Measurements from ENCODE around the gene CUL1.

The CUL1 gene

DNA sequence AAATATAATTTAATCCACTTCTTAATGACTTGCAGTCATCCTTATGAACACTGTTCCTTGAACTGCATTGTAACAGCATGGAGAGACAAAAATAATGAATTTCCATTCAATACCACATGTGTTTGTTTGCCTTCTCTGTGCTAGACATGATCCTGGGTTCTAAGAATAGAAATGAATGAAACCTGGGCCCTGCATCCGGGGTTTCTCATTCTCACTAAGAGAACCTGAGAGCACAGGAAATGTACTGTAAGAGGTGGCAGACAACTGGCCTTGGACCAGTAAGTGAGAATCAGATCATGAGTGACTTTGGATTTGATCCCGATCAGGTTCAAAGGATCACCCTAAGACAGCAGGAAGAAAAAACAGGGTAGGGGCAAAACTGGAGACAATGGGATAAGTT, 37.2 kb upstream of the CUL1 start:
- no peaks in the 10 kb centered on the region for H3K79me1 ChIP-seq (ENCODE audit: low read length)
- H2AFZ ChIP-seq (ENCODE audit: insufficient read depth, low read length, poor library complexity) = no peak overlapping the region
- H2BK12ac ChIP-seq (ENCODE audit: low read length) = no peak overlapping the region
- no peak overlapping the region for H2AK5ac ChIP-seq (ENCODE audit: low read length)
- no peak overlapping the region for H4K91ac ChIP-seq (ENCODE audit: low read depth, low read length)
- H2BK5ac ChIP-seq (ENCODE audit: low read depth, low read length, poor library complexity) = no peak overlapping the region
- H3K36me3 ChIP-seq (ENCODE audit: control insufficient read depth in 1 of 2, insufficient read depth in 2 of 2, low read length in 2 of 2) = no peaks in the 10 kb centered on the region
- H2BK120ac ChIP-seq (ENCODE audit: insufficient read depth, low read length, poor library complexity) = no peak overlapping the region
- peaks cover 2% of the 10 kb centered on the region for H3K9me3 ChIP-seq (ENCODE audit: insufficient read depth, low read depth, low read length)
- H3K4me1 ChIP-seq (ENCODE audit: control insufficient read depth in 1 of 2, insufficient read depth in 2 of 2, low read length in 2 of 2) = no peaks in the 10 kb centered on the region
- H4K12ac ChIP-seq (ENCODE audit: low read depth, low read length) = no peak overlapping the region
- H3K23ac ChIP-seq (ENCODE audit: low read length) = no peak overlapping the region
- no peak overlapping the region for H3K4me3 ChIP-seq (ENCODE audit: low read depth, low read length)
- H3K4me2 ChIP-seq (ENCODE audit: low read length) = no peak overlapping the region
- H3K4ac ChIP-seq (ENCODE audit: low read depth, low read length) = no peak overlapping the region
- H3K27ac ChIP-seq (ENCODE audit: low read depth, low read length) = no peak overlapping the region
- no peak for DNase-seq
- no peak overlapping the region for H3K18ac ChIP-seq (ENCODE audit: low read length)
- H3K14ac ChIP-seq (ENCODE audit: low read length) = no peak overlapping the region
- H3K79me2 ChIP-seq (ENCODE audit: control insufficient read depth, insufficient read depth, low read length, poor library complexity) = no peaks in the 10 kb centered on the region
- H3K9ac ChIP-seq (ENCODE audit: low read length) = no peak overlapping the region
- H3K27me3 ChIP-seq (ENCODE audit: insufficient read depth, low read length) = no peaks in the 10 kb centered on the region
- WGBS (ENCODE audit: extremely low coverage, insufficient coverage, insufficient read length) = no CpG with 5 or more reads among the region's 2 CpGs
- no peak overlapping the region for H4K8ac ChIP-seq (ENCODE audit: low read depth, low read length)

GRCh38 chr7:148662646-148663045, 36.1 kb upstream of the CUL1 start:
- no peaks in the 10 kb centered on the region for H3K4me1 ChIP-seq (ENCODE audit: control insufficient read depth in 1 of 2, insufficient read depth in 2 of 2, low read length in 2 of 2)
- no peak overlapping the region for H3K4ac ChIP-seq (ENCODE audit: low read depth, low read length)
- H3K27ac ChIP-seq (ENCODE audit: low read depth, low read length) = no peak overlapping the region
- no peak overlapping the region for H3K14ac ChIP-seq (ENCODE audit: low read length)
- peaks cover 2% of the 10 kb centered on the region for H3K9me3 ChIP-seq (ENCODE audit: insufficient read depth, low read depth, low read length)
- H2BK5ac ChIP-seq (ENCODE audit: low read depth, low read length, poor library complexity) = no peak overlapping the region
- no peak overlapping the region for H4K8ac ChIP-seq (ENCODE audit: low read depth, low read length)
- no peak overlapping the region for H3K4me3 ChIP-seq (ENCODE audit: low read depth, low read length)
- H3K79me2 ChIP-seq (ENCODE audit: control insufficient read depth, insufficient read depth, low read length, poor library complexity) = no peaks in the 10 kb centered on the region
- DNase-seq = no peak
- no peak overlapping the region for H3K18ac ChIP-seq (ENCODE audit: low read length)
- WGBS (ENCODE audit: extremely low coverage, insufficient coverage, insufficient read length) = no CpG with 5 or more reads among the region's 3 CpGs
- H2BK120ac ChIP-seq (ENCODE audit: insufficient read depth, low read length, poor library complexity) = no peak overlapping the region
- no peak overlapping the region for H3K4me2 ChIP-seq (ENCODE audit: low read length)
- H3K36me3 ChIP-seq (ENCODE audit: control insufficient read depth in 1 of 2, insufficient read depth in 2 of 2, low read length in 2 of 2) = no peaks in the 10 kb centered on the region
- H2AK5ac ChIP-seq (ENCODE audit: low read length) = no peak overlapping the region
- H4K12ac ChIP-seq (ENCODE audit: low read depth, low read length) = no peak overlapping the region
- no peaks in the 10 kb centered on the region for H3K79me1 ChIP-seq (ENCODE audit: low read length)
- no peak overlapping the region for H3K23ac ChIP-seq (ENCODE audit: low read length)
- no peak overlapping the region for H3K9ac ChIP-seq (ENCODE audit: low read length)
- H4K91ac ChIP-seq (ENCODE audit: low read depth, low read length) = no peak overlapping the region
- H2AFZ ChIP-seq (ENCODE audit: insufficient read depth, low read length, poor library complexity) = no peak overlapping the region
- no peaks in the 10 kb centered on the region for H3K27me3 ChIP-seq (ENCODE audit: insufficient read depth, low read length)
- no peak overlapping the region for H2BK12ac ChIP-seq (ENCODE audit: low read length)

DNA sequence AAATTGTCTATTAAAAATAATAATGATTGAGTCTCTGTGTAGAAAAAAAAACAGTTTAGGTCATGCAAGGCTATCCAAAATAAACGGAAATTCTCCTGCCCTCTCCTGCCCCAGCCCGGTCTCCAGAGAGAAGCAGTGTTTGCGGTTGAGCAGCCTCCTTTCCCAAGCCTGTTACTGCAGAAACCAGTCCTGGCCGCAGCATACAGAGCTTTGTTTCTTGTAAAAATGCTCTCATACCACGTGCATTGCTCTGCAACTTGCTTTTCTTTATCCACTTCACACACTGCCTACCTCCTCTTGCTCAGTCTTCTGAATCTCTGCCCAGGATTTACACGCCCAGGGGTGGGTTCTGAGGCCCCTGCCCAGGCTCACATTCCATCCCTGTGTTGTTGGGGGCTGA, 34.4 kb upstream of the CUL1 start:
- Histone ChIP-seq H3K9ac (ENCODE audit: low read length) (no peak overlapping the region), H3K4me1 (ENCODE audit: control insufficient read depth in 1 of 2, insufficient read depth in 2 of 2, low read length in 2 of 2) (no peaks in the 10 kb centered on the region), H3K14ac (ENCODE audit: low read length) (no peak overlapping the region), H2BK12ac (ENCODE audit: low read length) (no peak overlapping the region), H3K4me2 (ENCODE audit: low read length) (no peak overlapping the region), H3K27me3 (ENCODE audit: insufficient read depth, low read length) (no peaks in the 10 kb centered on the region), H3K79me2 (ENCODE audit: control insufficient read depth, insufficient read depth, low read length, poor library complexity) (no peaks in the 10 kb centered on the region), H3K27ac (ENCODE audit: low read depth, low read length) (no peak overlapping the region), H2AFZ (ENCODE audit: insufficient read depth, low read length, poor library complexity) (no peak overlapping the region), H3K79me1 (ENCODE audit: low read length) (no peaks in the 10 kb centered on the region), H3K4ac (ENCODE audit: low read depth, low read length) (no peak overlapping the region), H4K91ac (ENCODE audit: low read depth, low read length) (no peak overlapping the region), H3K9me3 (ENCODE audit: insufficient read depth, low read depth, low read length) (peaks cover 2% of the 10 kb centered on the region), H4K12ac (ENCODE audit: low read depth, low read length) (no peak overlapping the region), H2BK120ac (ENCODE audit: insufficient read depth, low read length, poor library complexity) (no peak overlapping the region), H3K4me3 (ENCODE audit: low read depth, low read length) (no peak overlapping the region), H2BK5ac (ENCODE audit: low read depth, low read length, poor library complexity) (no peak overlapping the region), H2AK5ac (ENCODE audit: low read length) (no peak overlapping the region), H3K18ac (ENCODE audit: low read length) (no peak overlapping the region), H4K8ac (ENCODE audit: low read depth, low read length) (no peak overlapping the region), H3K23ac (ENCODE audit: low read length) (no peak overlapping the region), H3K36me3 (ENCODE audit: control insufficient read depth in 1 of 2, insufficient read depth in 2 of 2, low read length in 2 of 2) (no peaks in the 10 kb centered on the region)
- WGBS (ENCODE audit: extremely low coverage, insufficient coverage, insufficient read length) = no CpG with 5 or more reads among the region's 6 CpGs
- no peak for DNase-seq

DNA sequence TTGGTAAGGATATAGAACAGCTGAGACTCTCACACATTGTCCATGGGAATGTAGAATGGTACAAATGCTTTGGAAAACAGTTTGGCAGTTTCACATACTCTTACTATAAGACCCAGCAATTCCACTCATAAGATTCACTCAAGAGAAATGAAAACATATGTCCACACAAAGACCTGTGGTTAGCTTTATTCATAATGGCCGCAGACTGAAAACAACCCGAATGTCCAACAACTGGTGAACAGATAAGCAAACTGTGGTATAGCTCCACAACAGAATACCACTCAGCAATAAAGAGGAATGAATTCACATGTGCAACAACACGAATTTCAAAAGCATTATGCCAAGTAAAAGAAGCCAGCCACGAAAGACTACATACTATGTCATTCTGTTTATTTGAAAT, 33.5 kb upstream of the CUL1 start:
- Histone ChIP-seq H3K27me3 (ENCODE audit: insufficient read depth, low read length) (no peaks in the 10 kb centered on the region), H2BK12ac (ENCODE audit: low read length) (no peak overlapping the region), H3K79me1 (ENCODE audit: low read length) (no peaks in the 10 kb centered on the region), H4K91ac (ENCODE audit: low read depth, low read length) (no peak overlapping the region), H3K4me2 (ENCODE audit: low read length) (no peak overlapping the region), H2BK5ac (ENCODE audit: low read depth, low read length, poor library complexity) (no peak overlapping the region), H4K12ac (ENCODE audit: low read depth, low read length) (no peak overlapping the region), H3K4ac (ENCODE audit: low read depth, low read length) (no peak overlapping the region), H3K9me3 (ENCODE audit: insufficient read depth, low read depth, low read length) (peaks cover 2% of the 10 kb centered on the region), H2AFZ (ENCODE audit: insufficient read depth, low read length, poor library complexity) (no peak overlapping the region), H3K4me1 (ENCODE audit: control insufficient read depth in 1 of 2, insufficient read depth in 2 of 2, low read length in 2 of 2) (no peaks in the 10 kb centered on the region), H2BK120ac (ENCODE audit: insufficient read depth, low read length, poor library complexity) (no peak overlapping the region), H3K36me3 (ENCODE audit: control insufficient read depth in 1 of 2, insufficient read depth in 2 of 2, low read length in 2 of 2) (no peaks in the 10 kb centered on the region), H3K18ac (ENCODE audit: low read length) (no peak overlapping the region), H4K8ac (ENCODE audit: low read depth, low read length) (no peak overlapping the region), H2AK5ac (ENCODE audit: low read length) (no peak overlapping the region), H3K79me2 (ENCODE audit: control insufficient read depth, insufficient read depth, low read length, poor library complexity) (no peaks in the 10 kb centered on the region), H3K9ac (ENCODE audit: low read length) (no peak overlapping the region), H3K14ac (ENCODE audit: low read length) (no peak overlapping the region), H3K23ac (ENCODE audit: low read length) (no peak overlapping the region), H3K4me3 (ENCODE audit: low read depth, low read length) (no peak overlapping the region), H3K27ac (ENCODE audit: low read depth, low read length) (no peak overlapping the region)
- no peak for DNase-seq
- no CpG with 5 or more reads among the region's 4 CpGs for WGBS (ENCODE audit: extremely low coverage, insufficient coverage, insufficient read length)

Measured in trophoblast cell (in vitro differentiated cells and primary cell).